ENCODE measurements around the gene SIPA1L3.
A peak's percentile ranks its signal among the peaks of the same experiment; 100 is the strongest.
"Not testable (repeated sequence)": the region's sequence is repeated elsewhere in the genome, so short reads cannot be mapped to it uniquely, and the experiment has no call there.

The SIPA1L3 gene

DNA sequence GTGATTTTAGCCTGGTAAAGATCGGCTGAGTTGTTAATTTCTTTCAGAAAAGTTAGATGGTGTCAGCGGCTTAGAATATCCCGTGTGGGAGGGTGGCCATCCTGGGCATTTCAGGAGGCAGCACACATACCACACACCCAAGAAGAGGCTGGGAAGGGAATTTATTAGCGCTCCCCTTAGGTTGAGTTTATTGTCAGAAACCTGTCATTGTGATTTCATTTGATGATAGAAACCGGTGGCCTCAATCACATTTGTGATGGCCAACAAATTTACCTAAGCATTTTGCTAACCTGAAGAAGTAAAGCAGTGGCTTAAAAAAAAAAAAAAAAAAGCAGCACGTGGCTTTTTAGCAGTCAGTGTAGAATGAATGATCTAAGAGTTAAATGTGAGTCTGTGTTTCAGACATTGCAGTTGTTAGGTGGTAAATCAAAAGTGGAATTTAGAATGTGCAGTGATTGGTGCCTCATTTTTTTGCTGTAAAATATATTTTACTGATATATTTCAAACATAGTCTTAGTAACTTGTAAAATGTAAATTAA, 2.7 kb downstream of the SIPA1L3 start:
- no peak for DNase-seq

DNA sequence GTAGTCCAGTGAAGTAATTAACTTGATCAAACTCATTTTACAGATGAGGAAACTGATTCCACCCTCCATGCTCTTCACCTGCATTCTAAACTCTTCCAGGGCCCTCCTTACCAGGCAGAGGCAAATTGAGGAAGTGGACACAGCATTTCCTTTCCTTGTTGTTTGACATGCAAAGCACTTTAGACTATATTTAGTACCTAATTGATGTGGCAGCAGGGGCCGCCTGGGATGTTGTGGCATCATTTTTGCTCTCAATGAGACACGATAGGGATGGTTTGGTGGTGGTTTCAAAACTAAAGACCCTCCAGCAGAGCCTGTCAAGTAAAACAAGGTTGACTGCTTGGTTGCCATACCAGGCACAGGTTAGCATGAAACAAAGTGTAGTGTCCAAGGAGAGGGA, 7.9 kb downstream of the SIPA1L3 start:
- no peak for DNase-seq

DNA sequence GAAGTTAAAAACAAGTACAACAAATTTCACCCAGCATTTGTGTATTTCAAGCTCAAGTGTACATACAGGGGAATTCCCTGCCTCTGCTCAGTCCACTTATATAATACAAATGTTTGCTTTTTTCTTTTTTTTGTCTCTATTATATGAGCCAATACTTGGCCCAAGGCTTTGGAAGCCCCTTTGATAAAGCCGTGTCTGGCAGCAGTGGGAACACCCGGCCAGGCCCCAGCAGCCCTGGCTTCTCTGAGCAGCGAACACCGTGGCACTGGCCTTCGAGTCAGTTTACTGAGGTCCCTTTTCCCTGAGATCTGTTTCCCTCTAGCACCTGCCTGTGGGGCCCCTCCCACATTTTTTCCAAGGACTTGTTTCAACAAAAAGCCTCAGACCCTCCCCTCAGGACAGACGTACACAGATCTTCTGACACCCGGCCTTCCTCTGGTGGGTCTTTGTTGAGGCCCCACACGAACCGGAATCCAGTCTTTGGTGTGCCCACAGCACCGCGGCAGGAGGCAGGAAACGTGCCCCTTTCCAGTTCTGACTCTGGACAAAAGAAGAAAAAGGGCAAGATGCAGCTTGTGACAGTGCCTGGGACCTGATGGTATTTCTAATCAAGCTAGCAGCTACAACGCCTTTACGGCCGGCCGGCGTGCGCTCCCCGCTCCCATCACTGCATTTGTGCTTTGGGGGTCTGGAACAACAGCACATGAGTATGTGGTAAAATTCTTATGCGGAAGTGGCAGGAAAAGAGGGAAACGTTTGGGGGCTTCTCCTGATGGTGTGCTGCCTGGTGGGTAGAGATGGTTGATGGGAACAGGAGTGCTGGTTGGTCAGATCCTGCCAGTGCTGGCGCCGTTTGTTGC, 13.8 kb downstream of the SIPA1L3 start:
- DNase-seq: no peak

DNA sequence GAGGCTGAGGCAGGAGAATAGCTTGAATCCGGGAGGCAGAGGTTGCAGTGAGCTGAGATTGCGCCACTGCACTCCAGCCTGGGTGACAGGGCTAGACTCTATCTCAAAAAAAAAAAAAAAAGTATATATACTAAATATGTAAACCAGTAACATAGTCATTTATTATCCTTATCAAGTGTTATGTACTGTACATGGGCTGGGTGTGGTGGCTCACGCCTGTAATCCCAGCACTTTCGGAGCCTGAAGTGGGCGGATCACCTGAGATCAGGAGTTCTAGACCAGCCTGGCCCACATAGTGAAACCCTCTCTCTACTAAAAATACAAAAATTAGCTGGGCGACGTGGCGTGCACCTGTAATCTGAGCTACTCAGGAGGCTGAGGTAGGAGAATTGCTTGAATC, 17.6 kb downstream of the SIPA1L3 start:
- DNase-seq: not testable (repeated sequence)

DNA sequence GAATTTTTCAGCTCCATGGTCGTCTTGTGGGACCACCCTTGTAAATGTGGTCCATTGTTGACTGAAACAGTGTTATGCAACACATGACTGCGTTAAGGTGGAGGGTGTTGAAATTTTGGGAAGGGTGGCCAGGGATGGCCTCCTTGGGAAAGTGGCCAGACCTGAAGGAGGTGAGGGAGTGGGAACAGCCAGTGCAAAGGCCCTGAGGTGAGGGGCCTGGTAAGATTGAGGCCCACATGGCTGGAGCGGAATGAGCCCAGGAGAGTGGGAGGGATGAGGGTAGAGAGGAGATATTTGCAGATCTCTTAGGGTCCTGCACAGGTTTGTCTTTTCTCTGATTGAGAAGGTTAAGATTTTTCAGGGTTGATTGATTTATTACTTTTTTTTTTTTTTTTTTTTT, 18.2 kb downstream of the SIPA1L3 start:
- DNase-seq: no peak

DNA sequence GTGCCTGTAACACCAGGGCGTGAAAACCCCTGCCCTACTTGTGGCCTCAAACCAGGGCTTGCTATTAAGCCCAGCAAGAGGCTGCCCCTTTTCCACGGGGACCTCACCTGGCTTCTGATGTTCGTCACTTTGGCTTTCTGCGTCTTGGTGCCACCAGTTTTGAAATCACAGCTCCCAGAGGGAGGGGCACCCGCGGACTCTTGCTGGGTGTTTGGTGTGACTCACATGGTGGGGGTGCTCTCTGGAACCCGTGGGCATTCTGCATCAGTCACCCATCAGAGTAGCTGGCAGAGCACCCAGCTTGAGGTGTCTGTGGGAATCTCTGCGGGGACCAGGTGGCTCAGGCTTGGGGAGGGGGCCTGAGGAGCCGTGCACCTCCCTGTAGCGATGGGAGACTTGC, 19.2 kb downstream of the SIPA1L3 start:
- DNase-seq: no peak

DNA sequence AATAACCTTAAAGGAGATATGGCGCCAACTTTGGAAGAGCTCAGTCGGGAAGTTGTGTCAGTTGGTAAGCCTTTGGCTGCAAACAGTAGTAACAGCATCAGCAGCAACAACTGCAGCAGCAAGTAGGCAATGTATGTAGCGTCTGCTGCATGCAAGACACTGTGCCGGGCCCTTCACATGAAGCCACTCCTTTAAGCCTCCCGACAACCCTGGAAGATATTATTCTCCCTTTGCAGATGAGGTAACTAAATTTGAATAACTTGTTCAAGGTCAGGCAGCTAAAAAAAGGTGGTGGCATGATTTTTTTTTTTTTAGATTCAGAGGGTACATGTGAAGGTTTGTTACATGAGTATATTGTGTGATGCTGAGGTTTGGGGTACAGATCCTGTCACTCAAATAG, 19.7 kb downstream of the SIPA1L3 start:
- DNase-seq: no peak

DNA sequence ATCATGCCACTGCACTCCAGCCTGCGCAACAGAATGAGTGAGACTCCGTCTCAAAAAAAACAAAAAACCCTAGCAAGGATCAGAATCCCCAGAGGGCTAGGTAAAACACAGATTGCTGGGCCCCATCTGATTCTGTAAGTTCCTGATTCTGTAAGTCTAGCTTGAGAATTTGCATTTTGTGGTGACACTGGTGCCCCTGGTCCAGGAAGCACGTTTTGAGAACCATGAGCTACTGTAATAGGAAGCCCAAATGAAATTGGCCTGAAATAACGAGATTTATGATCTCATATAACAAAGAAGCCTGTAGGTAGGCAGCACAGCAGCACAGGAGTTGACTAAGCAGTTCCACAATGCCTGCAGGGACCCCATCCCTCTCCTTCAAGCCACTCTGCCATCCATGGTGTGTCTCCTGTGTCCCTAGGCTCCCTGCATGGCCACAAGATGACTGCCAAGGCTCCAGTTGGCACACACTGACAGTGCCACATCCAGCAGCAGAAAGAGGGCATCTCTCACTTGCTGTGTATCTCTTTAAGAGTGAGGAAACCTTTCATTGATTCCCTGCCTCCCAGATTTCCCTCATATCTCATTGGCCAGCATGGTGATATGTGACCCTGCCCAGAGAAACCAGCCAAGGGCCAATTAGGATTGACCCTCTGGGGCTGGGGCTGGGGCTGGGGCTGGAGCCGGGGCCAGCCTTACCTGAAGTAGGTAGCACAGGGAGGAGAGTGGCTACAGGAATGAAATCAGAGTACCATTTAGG, 21.7 kb downstream of the SIPA1L3 start:
- DNase-seq: no peak

DNA sequence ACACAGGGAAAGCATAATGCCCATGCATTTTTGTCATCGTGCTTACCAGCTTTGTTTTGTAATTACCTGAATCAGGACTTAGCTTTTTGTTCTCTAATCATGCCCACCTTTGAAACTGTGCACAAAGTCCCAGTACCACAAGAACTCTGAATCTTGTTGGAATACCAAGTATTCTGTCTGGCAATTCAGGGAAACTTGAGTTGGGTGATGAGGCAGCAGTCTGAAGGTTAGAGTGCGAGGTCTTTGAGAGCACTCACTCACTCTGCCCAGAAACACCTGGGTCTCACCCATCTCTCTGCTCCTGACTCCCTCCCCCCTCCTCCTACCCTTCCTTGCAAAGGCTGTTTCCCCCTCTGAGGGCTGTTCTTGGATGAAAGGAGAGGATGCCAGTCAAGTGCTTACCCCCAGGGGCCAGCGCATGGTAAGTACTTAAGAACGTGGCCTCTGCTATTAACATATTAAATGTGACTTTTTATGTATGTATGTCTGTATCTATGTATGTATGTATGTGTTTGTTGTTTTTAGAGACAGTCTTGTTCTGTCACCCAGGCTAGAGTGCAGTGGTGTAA, 22.4 kb downstream of the SIPA1L3 start:
- no peak for DNase-seq

DNA sequence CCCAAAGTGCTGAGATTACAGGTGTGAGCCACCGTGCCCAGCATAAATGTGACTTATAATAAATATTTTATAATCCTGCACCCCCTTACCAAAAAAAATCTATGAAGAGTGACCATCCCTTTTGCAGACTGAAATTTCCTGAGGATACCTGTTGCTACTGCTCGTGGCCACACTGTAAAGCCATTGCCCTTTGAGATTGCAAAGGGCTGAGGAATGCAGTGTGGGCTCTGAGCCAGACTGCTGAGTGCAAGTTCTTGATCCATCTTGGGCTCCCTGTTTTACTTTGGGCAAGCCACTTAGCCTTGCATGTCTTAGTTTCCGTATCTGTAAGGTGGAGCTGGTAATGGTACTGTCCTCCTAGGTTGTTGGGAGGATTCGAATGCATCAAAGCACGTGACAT, 23.4 kb downstream of the SIPA1L3 start:
- no peak for DNase-seq

DNA sequence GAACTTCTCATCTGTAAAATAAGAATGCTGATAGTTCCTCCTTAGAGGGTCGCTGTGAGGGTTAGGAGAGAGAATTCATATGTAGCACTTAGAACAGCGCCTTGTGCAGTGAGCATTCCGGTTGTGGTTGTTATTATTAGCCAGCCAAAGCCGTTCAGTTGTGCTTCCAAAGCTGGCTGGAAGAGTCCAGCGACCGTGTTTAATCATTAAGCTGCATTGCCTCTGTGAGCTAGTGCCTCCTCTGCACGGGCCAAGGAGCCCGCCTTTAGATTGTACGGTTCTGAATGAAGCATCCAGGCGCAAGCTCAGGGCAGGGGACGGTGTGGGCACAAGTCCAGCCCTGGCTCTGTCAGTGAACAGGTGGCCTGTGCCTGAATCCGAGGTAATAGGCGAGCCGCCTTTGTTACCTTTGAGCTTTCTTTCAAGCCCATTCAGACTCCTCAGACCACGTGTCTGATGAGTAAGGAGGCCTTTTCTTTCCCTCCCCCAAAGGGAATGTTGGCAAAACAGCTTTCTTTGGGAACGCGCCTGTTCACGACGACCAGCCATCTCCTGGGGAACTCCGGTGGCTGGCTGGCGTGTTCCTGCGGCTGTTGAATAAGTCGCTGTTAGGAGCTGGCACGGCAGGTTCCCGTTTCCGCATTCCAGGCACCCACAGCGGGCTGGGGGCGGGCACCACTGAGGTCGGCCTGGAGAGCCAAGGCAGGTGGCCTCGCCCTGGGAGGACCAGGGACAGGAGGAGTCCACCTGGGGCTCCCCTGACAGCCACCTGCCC, 25.1 kb downstream of the SIPA1L3 start:
- DNase-seq: peak; percentile 15

DNA sequence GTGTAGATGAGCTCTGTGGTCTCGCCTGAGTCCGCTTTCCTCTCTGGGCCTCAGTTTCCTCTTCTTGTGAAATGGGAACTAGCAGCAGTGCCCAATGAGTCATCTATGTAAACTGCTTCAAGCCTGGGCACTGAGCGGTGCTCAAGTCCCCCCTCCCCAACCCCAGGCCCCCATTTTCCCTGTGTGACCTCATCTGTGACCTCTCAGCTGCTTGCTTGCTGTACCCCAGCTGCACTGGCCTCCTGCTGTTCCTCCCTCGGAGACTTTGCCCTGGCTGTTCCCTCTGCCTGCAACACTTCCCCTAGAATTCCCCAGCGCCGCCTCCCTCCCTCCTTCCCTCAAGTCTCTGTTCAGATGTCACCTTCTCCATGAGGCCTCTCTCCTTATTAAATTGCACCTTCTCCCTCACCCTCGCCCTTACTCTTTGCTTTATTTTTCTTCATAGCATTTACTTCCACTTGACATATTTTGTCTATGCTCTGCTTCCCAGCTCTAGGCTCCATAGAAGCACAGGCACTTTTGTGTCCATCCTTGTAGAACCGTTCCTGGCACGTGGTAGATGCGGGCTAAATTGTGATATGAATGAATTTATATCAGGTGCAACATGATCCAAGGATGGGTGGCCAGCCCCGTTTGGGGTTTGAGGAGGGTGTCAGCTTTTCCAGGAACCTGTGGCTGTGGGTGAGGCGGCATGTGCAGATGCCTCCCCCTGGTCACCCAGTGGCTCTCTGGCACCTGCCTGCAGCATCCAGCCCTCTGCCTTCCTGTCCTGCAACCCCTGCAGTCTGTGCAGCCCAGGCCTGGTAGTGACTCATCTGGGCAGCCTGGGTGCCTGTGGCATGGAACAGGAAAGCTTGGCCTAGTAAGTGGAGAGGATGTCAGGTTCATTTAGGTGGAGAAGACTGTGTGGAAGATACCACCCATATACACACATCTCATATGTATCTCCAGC, 26.3 kb downstream of the SIPA1L3 start:
- DNase-seq: no peak

DNA sequence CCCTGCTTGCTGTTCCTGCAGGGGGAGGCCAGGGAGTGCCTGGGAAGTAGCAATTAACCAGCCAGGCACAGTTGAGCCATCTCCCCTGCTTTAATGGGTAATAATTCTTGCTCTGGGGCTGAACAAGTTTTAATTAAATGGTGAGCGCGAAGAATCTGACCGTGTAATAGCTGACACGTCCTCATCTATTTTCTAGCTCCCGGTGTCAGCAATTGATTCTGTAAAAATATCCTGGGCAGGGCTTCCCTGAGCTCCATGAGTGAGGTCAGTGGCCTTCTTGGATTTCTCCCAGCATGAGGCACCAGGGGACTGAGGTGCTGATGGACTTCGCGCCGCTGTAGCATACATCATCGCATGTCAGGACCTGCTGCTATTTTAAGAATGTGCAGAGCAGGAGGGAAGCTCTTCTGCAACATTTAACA, 26.9 kb downstream of the SIPA1L3 start:
- no peak for DNase-seq

DNA sequence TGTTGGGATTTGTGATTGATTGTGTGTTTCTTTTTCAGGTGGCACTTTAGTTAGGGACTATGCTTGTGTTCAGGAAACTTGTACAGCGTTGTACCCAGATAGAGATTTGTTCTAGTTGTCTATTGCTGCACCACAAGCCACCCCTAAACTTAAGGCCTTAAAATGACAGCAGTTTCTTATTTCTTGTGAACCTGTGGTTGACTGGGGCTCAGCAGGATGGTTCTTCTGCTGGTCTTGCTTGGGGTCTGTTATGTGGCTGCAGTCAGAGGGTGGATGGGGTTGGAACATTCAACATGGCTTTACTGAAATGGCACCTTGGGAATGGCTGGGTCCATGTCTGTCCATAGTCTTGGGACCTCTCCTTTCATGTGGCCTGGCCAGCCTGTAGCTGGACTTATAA, 28.3 kb downstream of the SIPA1L3 start:
- no peak for DNase-seq

DNA sequence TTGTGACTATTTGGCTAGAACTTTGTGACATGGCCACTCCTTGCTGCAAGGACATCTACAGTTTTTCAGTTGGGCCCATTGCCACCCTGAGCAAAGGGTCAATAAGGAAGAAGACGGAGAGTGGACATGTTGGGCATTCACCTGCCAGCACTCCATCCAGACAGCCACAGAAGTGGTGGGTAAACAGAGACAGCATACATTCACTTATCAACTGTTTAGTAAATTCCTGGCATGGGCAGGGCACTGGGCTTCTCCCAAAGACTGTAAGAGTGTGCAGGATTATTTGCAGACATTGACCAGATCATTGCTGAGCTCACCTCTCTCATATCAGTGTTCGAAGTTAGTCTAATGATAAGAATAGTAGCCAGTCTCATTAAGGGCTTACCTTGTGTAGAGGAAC, 29.2 kb downstream of the SIPA1L3 start:
- DNase-seq: no peak

DNA sequence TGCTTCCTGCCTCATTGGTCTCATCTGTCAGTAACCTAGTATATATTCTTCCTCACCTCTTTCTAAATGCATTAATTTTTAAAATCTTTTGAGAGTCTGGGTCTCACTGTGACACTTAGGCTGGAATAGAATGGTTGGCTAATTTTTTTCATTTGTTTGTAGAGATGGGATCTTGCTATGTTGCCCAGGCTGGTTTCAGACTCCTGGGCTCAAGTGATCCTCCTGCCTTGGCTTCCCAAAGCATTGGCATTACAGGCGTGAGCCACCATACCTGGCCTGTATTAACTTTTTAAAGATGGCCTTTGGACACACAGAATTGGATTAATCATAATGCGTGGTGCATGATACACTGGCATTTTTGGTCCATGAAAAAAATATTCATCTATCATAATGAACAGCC, 29.9 kb downstream of the SIPA1L3 start:
- no peak for DNase-seq

DNA sequence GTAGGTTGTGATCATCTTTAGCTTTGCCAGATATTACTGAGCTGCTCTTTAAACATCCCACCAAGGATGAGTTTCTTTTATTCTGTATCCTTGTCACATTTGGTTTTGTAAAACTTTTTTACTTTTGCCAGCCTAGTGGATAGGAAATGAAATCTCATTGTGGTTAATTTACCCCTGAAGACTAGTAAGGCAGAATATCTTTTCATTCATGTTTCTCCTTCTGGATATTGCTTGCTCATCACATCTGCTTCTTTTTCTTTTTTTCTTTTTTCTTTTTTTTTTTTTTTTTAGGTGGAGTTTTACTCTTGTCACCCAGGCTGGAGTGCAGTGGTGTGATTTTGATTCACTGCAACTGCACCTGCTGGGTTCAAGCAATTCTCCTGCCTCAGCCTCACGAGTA, 31.3 kb downstream of the SIPA1L3 start:
- no peak for DNase-seq

DNA sequence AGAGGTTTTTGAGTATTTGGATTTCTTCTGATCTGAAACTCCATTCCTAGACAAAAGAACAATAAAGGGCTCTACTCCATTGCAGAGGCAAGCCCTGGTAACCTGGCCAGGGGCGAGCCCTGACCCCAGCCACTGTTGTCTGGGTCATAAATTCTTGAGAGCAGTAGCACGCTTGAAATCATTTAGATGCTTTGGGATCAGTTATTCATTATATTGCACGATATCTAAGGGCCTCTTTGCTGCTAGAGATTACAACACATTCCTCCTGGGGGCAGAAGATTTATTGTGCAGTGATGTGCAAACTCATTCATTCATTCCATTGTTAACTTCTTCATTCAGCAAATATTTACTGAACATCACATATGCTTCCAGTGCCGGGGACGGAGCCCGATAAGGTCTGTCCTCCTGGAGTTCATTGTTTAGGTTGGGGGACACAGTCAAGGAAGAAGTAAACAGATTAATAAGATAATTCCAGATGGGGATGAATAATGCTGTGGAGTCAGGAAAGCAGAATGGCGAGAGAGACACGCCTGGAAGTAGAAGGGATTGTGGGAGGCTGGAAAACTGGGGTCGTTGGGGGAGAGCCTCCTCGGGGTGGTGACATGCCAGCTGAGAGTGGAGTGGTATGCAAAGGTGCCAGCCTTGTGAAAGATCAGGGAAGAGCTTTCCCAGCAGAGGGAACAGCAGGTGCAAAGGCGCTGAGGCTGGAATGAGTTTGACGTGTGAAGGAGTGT, 34.9 kb downstream of the SIPA1L3 start:
- DNase-seq: no peak

DNA sequence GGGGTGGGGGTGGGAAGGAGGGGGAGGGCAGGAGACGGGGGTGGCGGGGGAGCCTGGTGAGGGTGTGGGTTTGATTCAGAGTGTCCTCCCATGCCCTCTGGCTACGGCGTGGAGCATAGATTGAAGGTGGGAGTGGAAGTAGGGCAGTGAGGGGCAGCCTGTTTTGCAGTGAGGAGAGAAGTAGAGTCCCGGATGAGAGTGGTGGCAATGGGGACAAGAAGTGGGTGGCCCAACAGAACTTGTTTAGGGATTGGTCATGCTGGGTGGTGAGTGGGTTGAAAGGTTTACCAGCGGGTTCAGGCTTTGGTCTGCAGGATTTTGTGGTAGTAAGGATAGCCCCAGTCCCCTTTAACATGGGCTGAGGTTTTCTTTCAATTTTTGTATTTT, 35.5 kb downstream of the SIPA1L3 start:
- DNase-seq: no peak

DNA sequence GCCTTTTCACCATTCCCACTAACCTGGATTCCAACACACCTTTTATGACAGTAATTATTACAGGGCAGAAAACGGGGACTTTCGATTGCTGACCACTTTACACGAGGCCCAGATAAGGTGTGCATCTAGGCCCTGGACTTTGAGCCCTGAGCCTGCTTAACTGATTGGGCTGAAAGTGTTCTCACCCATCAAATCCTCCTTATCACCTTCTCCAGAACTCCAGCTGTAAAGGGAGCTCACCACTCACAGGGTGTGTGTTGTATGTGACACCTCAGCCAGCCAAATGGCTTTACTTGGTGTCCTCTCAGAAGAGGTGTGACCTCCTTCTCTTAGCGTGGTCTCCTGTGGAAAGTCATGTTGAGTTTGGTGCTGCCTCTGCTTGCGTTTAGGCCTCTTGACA, 36.5 kb downstream of the SIPA1L3 start:
- no peak for DNase-seq

DNA sequence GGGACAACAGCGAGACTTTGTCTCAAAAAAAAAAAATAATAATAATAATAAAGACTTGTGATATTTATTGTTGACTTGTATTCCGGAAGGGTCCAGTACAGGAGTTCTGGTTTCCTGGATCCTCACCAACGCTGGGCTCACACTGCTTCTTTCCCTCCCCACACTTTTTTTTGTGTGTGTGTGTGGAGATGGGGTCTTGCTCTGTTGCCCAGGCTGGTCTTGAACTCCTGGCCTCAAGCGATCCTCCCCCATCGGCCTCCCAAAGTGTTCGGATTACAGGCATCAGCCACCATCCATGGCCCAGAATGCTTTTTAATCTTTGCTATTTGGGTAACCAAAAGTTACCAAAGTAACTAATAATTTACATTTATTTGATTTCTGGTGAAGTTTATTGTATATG, 39.1 kb downstream of the SIPA1L3 start:
- DNase-seq: no peak

Data from activated CD4-positive, alpha-beta T cell treated with anti-CD3 and anti-CD28 coated beads for 48 hours (primary cell).